Heart left ventricle (tissue), 16 donors: ENCODE measurements around the gene ERC1. TPM values are rescaled to one million over a fixed set of nuclear protein-coding genes. Genes with fewer than 3 reads are reported as not detected.

ENCODE experiments used
- ATAC-seq, 4 donors: fragments of 200-7000 bp; cut with Tn5 transposase; one replicate each; pipeline ENCODE4 v1.9.1; 2020 to 2022; ENCODE audit warnings: moderate library complexity in 4 of 4, mild to moderate bottlenecking in 3 of 4, moderate number of reproducible peaks in 1 of 4
- DNase-seq, 5 donors: peaks; one replicate each; pipeline ENCODE4 v3.0.0-alpha.2; 2020
- H3K27ac ChIP-seq, 12 donors: fragments of 200-600 bp; sonication (generic) in 4 of 12; one replicate each; pipeline versions ENCODE4 v1.5.0 to v1.8.0; 2016 to 2022; ENCODE audit warnings: mild to moderate bottlenecking in 2 of 12
- H3K27me3 ChIP-seq, 9 donors: fragments of 200-600 bp; sonication (generic) in 2 of 9; one replicate each; pipeline versions ENCODE4 v1.5.1 to v1.8.0; 2016 to 2022; ENCODE audit warnings: mild to moderate bottlenecking in 3 of 9
- H3K36me3 ChIP-seq, 9 donors: fragments of 200-600 bp; sonication (generic) in 2 of 9; one replicate each; pipeline versions ENCODE4 v1.5.0 to v1.8.0; 2018 to 2022; ENCODE audit warnings: mild to moderate bottlenecking in 2 of 9
- H3K4me1 ChIP-seq, 12 donors: fragments of 200-600 bp; sonication (generic) in 4 of 12; one replicate each; pipeline versions ENCODE4 v1.5.0 to v1.8.0; 2016 to 2022; ENCODE audit warnings: mild to moderate bottlenecking in 3 of 12
- H3K4me3 ChIP-seq, 12 donors: fragments of 200-600 bp; sonication (generic) in 4 of 12; one replicate each; pipeline versions ENCODE4 v1.5.0 to v1.8.0; 2017 to 2022; ENCODE audit warnings: mild to moderate bottlenecking in 9 of 12, moderate library complexity in 4 of 12
- H3K9me3 ChIP-seq, 12 donors: fragments of 200-600 bp; sonication (generic) in 4 of 12; one replicate each; pipeline versions ENCODE4 v1.5.0 to v1.8.0; 2016 to 2022; ENCODE audit warnings: mild to moderate bottlenecking in 1 of 12
- CTCF ChIP-seq, 12 donors: fragments of 200-600 bp; sonication (generic) in 4 of 12; IDR thresholded peaks; one replicate each; pipeline versions ENCODE4 v1.5.0 to v1.8.0; 2018 to 2022; ENCODE audit warnings: antibody characterized with exemption in 12 of 12, mild to moderate bottlenecking in 5 of 12
- POLR2A ChIP-seq, 2 donors: fragments of 450-650 bp; IDR thresholded peaks; one replicate each; pipeline ENCODE4 v1.6.1; 2017; ENCODE audit warnings: antibody characterized with exemption in 2 of 2, mild to moderate bottlenecking in 2 of 2, moderate library complexity in 2 of 2
- WGBS, 4 donors: extraction: QIAGEN DNeasy Blood & Tissue Kit in 2 of 4; methylation state at CpG; one replicate each; pipeline versions ENCODE4 v1.1.5 to v1.1.7; 2013 to 2018; 5-methylcytosine and 5-hydroxymethylcytosine counted together
- intact Hi-C, 10 donors: fragments of 100-400 bp; cut with DNase I; formaldehyde crosslinking; loops; one replicate each; pipeline versions ENCODE4 v1.11.1 to v1.14.2; 2022
- polyA plus RNA-seq, 2 donors: library from polyadenylated mRNA; stranded (reverse); fragments of 200-250 nt; gene quantifications; one replicate each; pipeline ENCODE4 v1.2.3, GENCODE V29; 2013
- total RNA-seq, 9 donors: library from RNA; depleted of rRNA in 2 of 9; stranded (reverse); fragments of >200 nt in 2 of 9; fragmentation: NEBNext Ultra II Directional in 3 of 9; extraction: Animal tissue kit (Norgen Biotek cat#: 25700) in 3 of 9; gene quantifications; one replicate each; pipeline versions ENCODE4 v1.1.0 to v1.2.4, GENCODE V29; 2016 to 2023
- donor health status: ischemic (EF 13 %, LVEDD 7.1; RV severe dilation, severe dysfunction).
- donor health status: healthy with polysubstance abuse.
- donor health status: DM: no; HTN: yes; CAD: no.
- donor health status: DM: no; HTN: no; CAD: no.
- donor health status: ischemic (EF 25% LVEDD 6.9; RV normal size, moderate dysfunction).
- donor health status: ischemic (EF 25% LVEDD 5.7; RV mildly dilated, moderate dysfunction).
- donor health status: healthy.
- donor health status: DM: yes; HTN: yes; CAD: no.
- donor health status: ischemic (EF 35%, LVEDD 5.7; RV mildly dilated, moderate dysfunction).
- donor health status: nonischemic (EF 11% LVEDD 7.7; RV severe dilation, severe dysfunction).
- donor health status: DM: yes; HTN: yes; CAD: no.
- donor health status: PGD.
- donor health status: ischemic (EF 29% LVEDD 5.4; RV normal size, mild dysfunction).
- donor health status: nonischemic (EF 23%, LVEDD 6.1; RV moderate dilation, normal function).

The ERC1 gene
- total and polyA plus RNA-seq, 11 donors: 13.5 to 84.0 (median 47.9) TPM

- no peak overlapping the region for H3K27ac ChIP-seq
- H3K4me3 ChIP-seq: no peak overlapping the region
- H3K4me1 ChIP-seq: peaks cover 0 to 3% (median 0%) of the 10 kb centered on the region in 12 donors
- TF ChIP-seq CTCF (IDR thresholded peaks at IDR 0.05) (no peak), POLR2A (IDR thresholded peaks at IDR 0.05) (no peak)
- WGBS, 4 donors: 69 to 82% (median 78%) methylated on average over 5 of the region's 5 CpGs
- no peaks in the 10 kb centered on the region for H3K27me3 ChIP-seq
- intact Hi-C loops: no loop called here
- ATAC-seq (no peak), DNase-seq (no peak)
- peaks cover 0 to 7% (median 0%) of the 10 kb centered on the region in 9 donors for H3K36me3 ChIP-seq
- no peaks in the 10 kb centered on the region for H3K9me3 ChIP-seq
Observed at GRCh38 chr12:1162081-1162760, 171.2 kb downstream of the ERC1 start.

- TF ChIP-seq CTCF (IDR thresholded peaks at IDR 0.05): no peak
- no peak for TF ChIP-seq POLR2A (IDR thresholded peaks at IDR 0.05)
- no peak for ATAC-seq
Observed at GRCh38 chr12:1167784-1168183, 176.8 kb downstream of the ERC1 start.

DNA sequence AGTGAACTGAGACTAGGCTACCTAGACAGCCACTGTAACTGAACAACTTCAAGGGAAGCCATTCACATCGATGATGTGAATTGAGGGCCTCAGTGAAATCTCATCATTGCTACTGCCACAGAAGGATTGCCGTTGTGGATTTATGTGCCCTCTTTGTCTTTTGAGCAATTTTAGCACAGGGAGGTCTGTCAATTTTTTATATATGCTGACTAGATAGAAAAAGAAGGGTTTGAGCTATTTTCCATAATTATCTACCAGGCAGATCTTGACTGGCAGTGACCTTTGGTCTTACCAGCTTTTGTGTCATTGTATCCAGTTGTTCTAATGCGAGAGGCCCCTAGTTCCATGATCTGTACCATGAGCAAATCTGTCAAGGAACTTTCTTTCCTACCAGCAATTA, 179.4 kb downstream of the ERC1 start:
- DNase-seq (no peak), ATAC-seq (no peak)
- TF ChIP-seq POLR2A (IDR thresholded peaks at IDR 0.05) (no peak), CTCF (IDR thresholded peaks at IDR 0.05) (no peak)
- Histone ChIP-seq H3K4me1 (peaks cover 0 to 17% (median 5%) of the 10 kb centered on the region in 12 donors), H3K4me3 (no peak overlapping the region), H3K27me3 (no peaks in the 10 kb centered on the region), H3K9me3 (no peaks in the 10 kb centered on the region), H3K27ac (no peak overlapping the region), H3K36me3 (peaks cover 0 to 14% (median 0%) of the 10 kb centered on the region in 9 donors)
- intact Hi-C loops: no loop called here
- 92 to 98% (median 97%) methylated on average over 3 of the region's 3 CpGs for WGBS, 4 donors

More at GRCh38 chr12:1167784-1168183, 176.8 kb downstream of the ERC1 start:
- H3K4me3 ChIP-seq: no peak overlapping the region
- H3K36me3 ChIP-seq: peaks cover 0 to 14% (median 0%) of the 10 kb centered on the region in 9 donors
- 93 to 99% (median 96%) methylated on average over 12 of the region's 12 CpGs for WGBS, 4 donors
- H3K27me3 ChIP-seq: no peaks in the 10 kb centered on the region
- DNase-seq: no peak
- H3K9me3 ChIP-seq: no peaks in the 10 kb centered on the region
- H3K27ac ChIP-seq: no peak overlapping the region
- intact Hi-C loops: no loop called here
- H3K4me1 ChIP-seq: peaks cover 0 to 10% (median 4%) of the 10 kb centered on the region in 12 donors

DNA sequence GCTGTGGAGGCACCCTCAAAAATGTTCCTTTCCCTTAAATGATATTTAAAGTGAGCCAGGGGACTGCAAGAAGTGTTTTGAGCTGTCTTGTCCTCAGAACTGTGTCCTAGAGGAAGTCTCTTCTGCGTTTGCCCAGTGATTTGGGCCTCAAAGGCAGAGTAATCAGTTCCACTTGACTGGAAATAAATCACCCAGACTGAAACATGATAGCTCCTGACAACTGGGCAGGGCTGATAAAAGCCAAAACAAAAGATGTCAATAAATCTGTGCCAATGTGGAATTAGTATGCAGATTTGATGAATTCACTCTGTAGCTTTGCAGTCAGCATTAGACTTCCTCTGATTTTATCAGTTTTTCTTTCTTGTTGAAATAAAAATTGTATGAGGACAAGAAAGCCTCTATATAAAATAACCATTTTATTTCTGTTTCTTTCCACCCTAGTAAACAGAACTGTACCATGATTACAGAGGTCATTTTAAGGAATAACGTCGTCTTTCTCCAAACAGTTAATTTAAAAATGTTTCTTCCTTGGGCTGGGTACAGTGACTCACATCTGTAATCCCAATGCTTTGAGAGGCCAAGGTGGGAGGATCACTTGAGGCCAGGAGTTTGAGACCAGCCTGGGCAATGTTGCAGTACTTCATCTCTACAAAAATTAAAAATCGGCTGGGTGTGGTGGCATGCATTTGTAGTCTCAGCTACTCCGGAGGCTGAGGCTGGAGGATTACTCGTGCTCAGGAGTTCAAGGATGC, 180.8 kb downstream of the ERC1 start:
- no peak for TF ChIP-seq POLR2A (IDR thresholded peaks at IDR 0.05)
- no peak for TF ChIP-seq CTCF (IDR thresholded peaks at IDR 0.05)
- no peaks in the 10 kb centered on the region for H3K27me3 ChIP-seq
- DNase-seq (no peak), ATAC-seq (peak in 1 of 4 donors; percentile 62)
- H3K9me3 ChIP-seq: no peaks in the 10 kb centered on the region
- intact Hi-C loops: no loop called here
- H3K4me3 ChIP-seq: no peak overlapping the region
- H3K4me1 ChIP-seq: peaks cover 0 to 17% (median 5%) of the 10 kb centered on the region in 12 donors
- H3K36me3 ChIP-seq: peaks cover 0 to 21% (median 0%) of the 10 kb centered on the region in 9 donors
- WGBS, 4 donors: 72 to 83% (median 77%) methylated on average over 6 of the region's 6 CpGs
- peak overlapping the region in 2 of 12 donors; percentile 8 to 18 for H3K27ac ChIP-seq
